Activated gamma-delta T cell treated with Interleukin-2 at 50 U/mL for 16 hours (primary cell): Measurements from ENCODE around the gene PRKAG2.
"Not testable (repeated sequence)": the region's sequence is repeated elsewhere in the genome, so short reads cannot be mapped to it uniquely, and the experiment has no call there.

ENCODE experiments used
- DNase-seq: peaks from one replicate; pipeline ENCODE4 v3.0.0-alpha.2; 2020

PRKAG2 gene

GRCh38 chr7:151599401-151600227 is 277.3 kb downstream of the PRKAG2 start:
- no peak for DNase-seq

GRCh38 chr7:151597541-151598444 is 279.1 kb downstream of the PRKAG2 start:
- no peak for DNase-seq

- no peak for DNase-seq
Observed at GRCh38 chr7:151595702-151596350, 281.1 kb downstream of the PRKAG2 start.

GRCh38 chr7:151592868-151593486 is 283.9 kb downstream of the PRKAG2 start:
- no peak for DNase-seq

GRCh38 chr7:151592330-151592729 is 284.6 kb downstream of the PRKAG2 start:
- DNase-seq: no peak

- no peak for DNase-seq
Observed at GRCh38 chr7:151591866-151592265, 285.0 kb downstream of the PRKAG2 start.

GRCh38 chr7:151590850-151591771 is 285.8 kb downstream of the PRKAG2 start:
- no peak for DNase-seq

- no peak for DNase-seq
Observed at GRCh38 chr7:151590071-151590849, 286.7 kb downstream of the PRKAG2 start.

- no peak for DNase-seq
Observed at GRCh38 chr7:151588982-151589381, 287.9 kb downstream of the PRKAG2 start.

- DNase-seq: no peak
Observed at GRCh38 chr7:151586531-151587260, 290.2 kb downstream of the PRKAG2 start.

GRCh38 chr7:151585744-151586393 is 291.0 kb downstream of the PRKAG2 start:
- no peak for DNase-seq

- no peak for DNase-seq
Observed at GRCh38 chr7:151581741-151582140, 295.2 kb downstream of the PRKAG2 start.

GRCh38 chr7:151579644-151580043 is 297.3 kb downstream of the PRKAG2 start:
- no peak for DNase-seq

GRCh38 chr7:151575410-151575809 is 301.5 kb downstream of the PRKAG2 start:
- no peak for DNase-seq

- DNase-seq: not testable (repeated sequence)
Observed at GRCh38 chr7:151573046-151573445, 303.9 kb downstream of the PRKAG2 start.

GRCh38 chr7:151572136-151572535 is 304.8 kb downstream of the PRKAG2 start:
- DNase-seq: no peak

GRCh38 chr7:151571471-151571870 is 305.4 kb downstream of the PRKAG2 start:
- DNase-seq: no peak

GRCh38 chr7:151570366-151570915 is 306.5 kb downstream of the PRKAG2 start:
- DNase-seq: no peak
